ENCODE data around the gene TOX3. TPM values are rescaled to one million over a fixed set of nuclear protein-coding genes. Genes with fewer than 3 reads are reported as not detected.

Gene TOX3
- total and polyA plus RNA-seq, 2 donors (not counting 1 experiment from before 2014, with no cell fraction given): not detected

- H4K20me1 ChIP-seq (ENCODE audit: control insufficient read depth, insufficient read depth, low read length, poor library complexity, severe bottlenecking): no peaks in the 10 kb centered on the region
- H3K9ac ChIP-seq (ENCODE audit: low read length): no peak overlapping the region
- ATAC-seq (ENCODE audit: low read depth) (no peak), DNase-seq (no peak)
- no peak overlapping the region for H2AFZ ChIP-seq (ENCODE audit: insufficient read depth, low read depth, low read length, poor library complexity, severe bottlenecking)
- no peaks in the 10 kb centered on the region for H3K9me3 Mint-ChIP-seq (ENCODE audit: insufficient read depth)
- TF ChIP-seq EZH2 (IDR thresholded peaks at IDR 0.05; ENCODE audit: borderline replicate concordance, insufficient read depth, low read depth, low read length, poor library complexity, severe bottlenecking) (no peak), CTCF (IDR thresholded peaks at IDR 0.05) (no peak)
- H3K4me2 ChIP-seq (replicated peaks; ENCODE audit: low read depth, low read length, poor library complexity, severe bottlenecking): no peak overlapping the region
- H3K4me3 ChIP-seq (ENCODE audit: control extremely low read depth in 1 of 5, extremely low read depth in 1 of 5, insufficient read depth in 1 of 5, low read depth in 2 of 5, low read length in 4 of 5): no peak overlapping the region
- no peaks in the 10 kb centered on the region for H3K4me1 ChIP-seq (ENCODE audit: control insufficient read depth in 2 of 2, insufficient read depth in 2 of 2, low read length in 2 of 2)
- no peak overlapping the region for H3K27ac Mint-ChIP-seq
- H3K36me3 ChIP-seq (replicated peaks in 1 of 2; ENCODE audit: control extremely low read depth in 1 of 2, control insufficient read depth in 1 of 2, extremely low read depth in 1 of 2, insufficient read depth in 2 of 2, low read length in 1 of 2): no peaks in the 10 kb centered on the region
- H3K4me3 Mint-ChIP-seq: no peak overlapping the region
- H3K79me2 ChIP-seq (ENCODE audit: control insufficient read depth, insufficient read depth, low read length): no peaks in the 10 kb centered on the region
- intact Hi-C loops (cut with micrococcal nuclease): no loop called here
- H3K27me3 ChIP-seq (replicated peaks in 1 of 4; ENCODE audit: control extremely low read depth in 1 of 4, control insufficient read depth in 3 of 4, insufficient read depth in 4 of 4, low read length in 3 of 4): no peaks in the 10 kb centered on the region
- H3K4me1 Mint-ChIP-seq: no peaks in the 10 kb centered on the region
- no peaks in the 10 kb centered on the region for H3K9me3 ChIP-seq (ENCODE audit: control extremely low read depth in 1 of 3, control insufficient read depth in 2 of 3, insufficient read depth in 1 of 3, low read length in 2 of 3)
- ChIA-PET CTCF (no interaction called here), POLR2A (no interaction called here)
- no CpG with 5 or more reads among the region's 5 CpGs for WGBS (ENCODE audit: insufficient coverage)
- no peak overlapping the region for H3K27ac ChIP-seq (ENCODE audit: low read length in 2 of 2)
- no peaks in the 10 kb centered on the region for H3K27me3 Mint-ChIP-seq
These were observed 45.1 kb upstream of the TOX3 start for GRCh38 chr16:52591934-52592592.

GRCh38 chr16:52591471-52591870 lies 44.5 kb upstream of the TOX3 start:
- Mint-ChIP-seq H3K4me3 (no peak overlapping the region), H3K27ac (no peak overlapping the region), H3K4me1 (no peaks in the 10 kb centered on the region), H3K27me3 (no peaks in the 10 kb centered on the region), H3K9me3 (ENCODE audit: insufficient read depth) (no peaks in the 10 kb centered on the region)
- no peaks in the 10 kb centered on the region for H3K36me3 ChIP-seq (replicated peaks in 1 of 2; ENCODE audit: control extremely low read depth in 1 of 2, control insufficient read depth in 1 of 2, extremely low read depth in 1 of 2, insufficient read depth in 2 of 2, low read length in 1 of 2)
- TF ChIP-seq CTCF (IDR thresholded peaks at IDR 0.05) (no peak), EZH2 (IDR thresholded peaks at IDR 0.05; ENCODE audit: borderline replicate concordance, insufficient read depth, low read depth, low read length, poor library complexity, severe bottlenecking) (no peak)
- H3K4me2 ChIP-seq (replicated peaks; ENCODE audit: low read depth, low read length, poor library complexity, severe bottlenecking): no peak overlapping the region
- no peaks in the 10 kb centered on the region for H3K27me3 ChIP-seq (replicated peaks in 1 of 4; ENCODE audit: control extremely low read depth in 1 of 4, control insufficient read depth in 3 of 4, insufficient read depth in 4 of 4, low read length in 3 of 4)
- intact Hi-C loops (cut with micrococcal nuclease): no loop called here
- H3K9me3 ChIP-seq (ENCODE audit: control extremely low read depth in 1 of 3, control insufficient read depth in 2 of 3, insufficient read depth in 1 of 3, low read length in 2 of 3): no peaks in the 10 kb centered on the region
- H3K4me3 ChIP-seq (ENCODE audit: control extremely low read depth in 1 of 5, extremely low read depth in 1 of 5, insufficient read depth in 1 of 5, low read depth in 2 of 5, low read length in 4 of 5): no peak overlapping the region
- ATAC-seq (ENCODE audit: low read depth) (no peak), DNase-seq (no peak)
- ChIA-PET CTCF (no interaction called here), POLR2A (no interaction called here)
- 58% methylated on average over 3 of the region's 5 CpGs for WGBS (ENCODE audit: insufficient coverage)
- no peaks in the 10 kb centered on the region for H4K20me1 ChIP-seq (ENCODE audit: control insufficient read depth, insufficient read depth, low read length, poor library complexity, severe bottlenecking)
- no peak overlapping the region for H3K27ac ChIP-seq (ENCODE audit: low read length in 2 of 2)
- H3K4me1 ChIP-seq (ENCODE audit: control insufficient read depth in 2 of 2, insufficient read depth in 2 of 2, low read length in 2 of 2): no peaks in the 10 kb centered on the region
- no peaks in the 10 kb centered on the region for H3K79me2 ChIP-seq (ENCODE audit: control insufficient read depth, insufficient read depth, low read length)
- H3K9ac ChIP-seq (ENCODE audit: low read length): no peak overlapping the region
- no peak overlapping the region for H2AFZ ChIP-seq (ENCODE audit: insufficient read depth, low read depth, low read length, poor library complexity, severe bottlenecking)
